Measurements from ENCODE around the gene WAC. TPM values are rescaled to one million over a fixed set of nuclear protein-coding genes. Genes with fewer than 3 reads are reported as not detected.

The WAC gene
- total RNA-seq, 4 donors from 2014 or later = 55.1 to 98.0 (median 75.8) TPM

GRCh38 chr10:28541717-28542365 lies 8.9 kb downstream of the WAC start:
- intact Hi-C loops (cut with DNase I) = no loop called here
- peaks cover 4 to 92% (median 13%) of the 10 kb centered on the region in 3 donors for H3K36me3 ChIP-seq
- no peaks in the 10 kb centered on the region for H3K27me3 ChIP-seq
- H3K4me3 ChIP-seq = no peak overlapping the region
- no peak overlapping the region for H3K27ac ChIP-seq
- no peaks in the 10 kb centered on the region for H3K9me3 ChIP-seq
- WGBS, 2 donors = 71 to 81% methylated on average over 3 of the region's 3 CpGs
- DNase-seq = no peak
- H3K4me1 ChIP-seq = peaks cover 0 to 76% (median 15%) of the 10 kb centered on the region in 3 donors
- TF ChIP-seq POLR2A (IDR thresholded peaks at IDR 0.05) = no peak
- TF ChIP-seq CTCF (IDR thresholded peaks at IDR 0.05) = no peak

- intact Hi-C loops (cut with DNase I) = no loop called here
- Histone ChIP-seq H3K9me3 (no peaks in the 10 kb centered on the region), H3K27me3 (no peaks in the 10 kb centered on the region), H3K36me3 (peaks cover 4 to 92% (median 14%) of the 10 kb centered on the region in 3 donors), H3K27ac (no peak overlapping the region), H3K4me3 (no peak overlapping the region), H3K4me1 (peaks cover 0 to 67% (median 12%) of the 10 kb centered on the region in 3 donors)
- no peak for DNase-seq
- TF ChIP-seq POLR2A (IDR thresholded peaks at IDR 0.05) (no peak), CTCF (IDR thresholded peaks at IDR 0.05) (no peak)
These were observed 9.8 kb downstream of the WAC start for GRCh38 chr10:28542728-28543127.

- Histone ChIP-seq H3K27ac (no peak overlapping the region), H3K4me1 (peaks cover 0 to 71% (median 12%) of the 10 kb centered on the region in 3 donors), H3K4me3 (no peak overlapping the region), H3K27me3 (no peaks in the 10 kb centered on the region), H3K36me3 (peaks cover 0 to 92% (median 11%) of the 10 kb centered on the region in 3 donors), H3K9me3 (no peaks in the 10 kb centered on the region)
- intact Hi-C loops (cut with DNase I) = no loop called here
- 90% methylated on average over 5 of the region's 5 CpGs for WGBS, 2 donors
- no peak for TF ChIP-seq POLR2A (IDR thresholded peaks at IDR 0.05)
- no peak for DNase-seq
These were observed 11.1 kb downstream of the WAC start for GRCh38 chr10:28544058-28544457.

GRCh38 chr10:28545967-28546644 lies 13.2 kb downstream of the WAC start:
- DNase-seq = no peak
- Histone ChIP-seq H3K27ac (no peak overlapping the region), H3K27me3 (no peaks in the 10 kb centered on the region), H3K9me3 (no peaks in the 10 kb centered on the region), H3K4me1 (peaks cover 5 to 80% (median 20%) of the 10 kb centered on the region in 3 donors), H3K36me3 (peaks cover 0 to 86% (median 11%) of the 10 kb centered on the region in 3 donors), H3K4me3 (no peak overlapping the region)
- no peak for TF ChIP-seq POLR2A (IDR thresholded peaks at IDR 0.05)
- no peak for TF ChIP-seq CTCF (IDR thresholded peaks at IDR 0.05)
- 55 to 56% methylated on average over 4 of the region's 4 CpGs for WGBS, 2 donors
- intact Hi-C loops (cut with DNase I) = no loop called here

GRCh38 chr10:28548781-28549498 lies 16.0 kb downstream of the WAC start:
- 76 to 89% methylated on average over 2 of the region's 2 CpGs for WGBS, 2 donors
- TF ChIP-seq POLR2A (IDR thresholded peaks at IDR 0.05) (no peak), CTCF (IDR thresholded peaks at IDR 0.05) (no peak)
- no peak overlapping the region for H3K4me3 ChIP-seq
- H3K27ac ChIP-seq = no peak overlapping the region
- DNase-seq = no peak
- peaks cover 8 to 82% (median 21%) of the 10 kb centered on the region in 3 donors for H3K4me1 ChIP-seq
- intact Hi-C loops (cut with DNase I) = no loop called here
- H3K9me3 ChIP-seq = no peaks in the 10 kb centered on the region
- peaks cover 0 to 69% (median 11%) of the 10 kb centered on the region in 3 donors for H3K36me3 ChIP-seq
- H3K27me3 ChIP-seq = no peaks in the 10 kb centered on the region

Measured in esophagus squamous epithelium (tissue), 5 donors.